NCI-H524 treated with DMSO at 0.1 percent for 48 hours (cell line): Measurements from ENCODE around the gene ALDH5A1.

ENCODE experiments used
- DNase-seq: peaks from one replicate; lab custom pipeline; 2025; lab: John Stamatoyannopoulos, UW

Gene ALDH5A1

GRCh38 chr6:24569811-24570210 lies 75.0 kb downstream of the ALDH5A1 start:
- DNase-seq: no peak

GRCh38 chr6:24571361-24571760 lies 76.6 kb downstream of the ALDH5A1 start:
- no peak for DNase-seq

- DNase-seq: no peak
Observed at GRCh38 chr6:24574809-24575208, 80.0 kb downstream of the ALDH5A1 start.

DNA sequence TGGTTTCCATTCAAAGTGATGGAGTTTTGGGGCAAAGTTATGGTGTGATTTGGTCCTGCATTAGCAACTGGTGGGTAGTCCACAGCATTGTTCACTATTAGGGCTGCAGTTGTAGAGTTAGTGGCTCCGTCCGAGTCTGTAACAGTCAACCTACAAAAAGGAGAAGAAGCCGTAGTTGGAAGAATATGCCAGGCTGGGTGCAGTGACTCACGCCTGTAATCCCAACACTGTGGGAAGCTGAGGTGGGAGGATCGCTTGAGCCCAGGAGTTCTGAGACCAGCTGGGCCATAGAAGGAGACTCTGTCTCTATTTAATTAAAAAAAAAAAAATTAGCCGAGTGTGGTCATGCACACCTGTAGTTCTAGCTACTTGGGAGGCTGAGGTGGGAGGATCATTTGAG lies 81.7 kb downstream of the ALDH5A1 start:
- no peak for DNase-seq

GRCh38 chr6:24581084-24581669 lies 86.4 kb downstream of the ALDH5A1 start:
- DNase-seq: peak; percentile 16

DNA sequence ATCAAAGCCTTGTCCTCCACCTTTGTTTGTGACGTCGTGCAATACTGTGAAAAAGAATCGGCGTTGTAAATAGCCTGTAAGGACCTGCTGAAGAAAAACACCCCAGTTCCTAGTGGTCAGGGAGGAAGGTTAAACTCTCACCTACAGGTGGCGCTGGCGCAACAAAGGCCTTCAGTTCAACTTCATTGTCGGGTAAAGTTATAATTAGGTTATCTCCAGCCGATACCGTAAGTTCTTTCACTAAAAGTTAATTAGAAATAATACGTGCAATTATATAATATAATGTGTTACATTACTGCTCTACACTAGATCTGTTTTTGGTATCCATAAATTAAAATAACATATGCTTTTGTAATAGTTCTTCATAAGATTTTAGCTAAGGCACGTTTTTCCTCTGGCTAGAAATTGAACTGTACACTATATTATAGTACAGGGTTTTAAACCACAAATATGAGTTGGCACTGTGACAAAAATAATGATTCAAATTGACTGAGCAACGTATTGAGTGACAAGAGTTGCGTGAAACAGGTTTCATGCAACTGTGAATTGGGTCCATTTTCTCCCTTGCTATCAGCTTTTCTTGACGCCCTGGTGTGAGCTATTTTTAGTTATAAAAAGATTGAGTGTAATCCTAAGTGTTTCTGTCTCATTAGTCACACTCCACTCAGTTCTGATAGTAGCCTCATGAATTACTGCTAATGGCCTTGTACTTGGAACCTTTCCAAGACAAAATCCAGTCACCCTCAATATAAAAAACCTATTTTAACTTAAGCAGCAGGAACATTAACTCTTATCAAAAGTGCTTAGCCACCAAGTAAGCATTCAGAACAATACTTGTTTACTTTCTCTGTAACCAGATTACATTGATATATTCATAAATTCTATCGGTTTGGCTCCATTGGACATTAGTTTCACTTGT lies 89.0 kb downstream of the ALDH5A1 start:
- DNase-seq: peak; percentile 73

- peak; percentile 58 for DNase-seq
Observed at GRCh38 chr6:24584382-24584720, 89.6 kb downstream of the ALDH5A1 start.
